NCI-H526 treated with DMSO at 0.1 percent for 48 hours (cell line): ENCODE measurements around the gene P2RY4.
"Not testable (repeated sequence)": the region's sequence is repeated elsewhere in the genome, so short reads cannot be mapped to it uniquely, and the experiment has no call there.

ENCODE experiments used
- DNase-seq: peaks from one replicate; lab custom pipeline; 2025; lab: John Stamatoyannopoulos, UW

P2RY4 gene

GRCh38 chrX:70243601-70244000 is 16.4 kb downstream of the P2RY4 start:
- DNase-seq = not testable (repeated sequence)

DNA sequence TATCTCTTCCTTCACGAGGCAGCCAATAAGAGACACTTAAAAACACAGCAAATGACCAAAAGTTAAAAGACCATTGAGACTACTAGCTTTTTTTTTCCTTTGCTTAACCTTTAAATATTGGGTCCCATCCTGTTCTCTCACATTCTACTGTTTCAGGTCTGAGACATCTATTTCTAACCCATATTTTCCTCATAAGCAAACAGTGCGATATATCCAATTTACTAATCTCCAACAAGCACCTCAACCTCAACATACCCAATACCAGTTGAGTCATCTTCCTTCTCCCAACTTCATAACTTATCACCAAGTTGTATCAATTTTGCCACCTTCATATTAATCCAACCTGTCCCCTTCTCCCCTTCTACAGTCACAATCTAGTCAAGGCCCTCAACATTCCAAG is 18.5 kb downstream of the P2RY4 start:
- no peak for DNase-seq

DNA sequence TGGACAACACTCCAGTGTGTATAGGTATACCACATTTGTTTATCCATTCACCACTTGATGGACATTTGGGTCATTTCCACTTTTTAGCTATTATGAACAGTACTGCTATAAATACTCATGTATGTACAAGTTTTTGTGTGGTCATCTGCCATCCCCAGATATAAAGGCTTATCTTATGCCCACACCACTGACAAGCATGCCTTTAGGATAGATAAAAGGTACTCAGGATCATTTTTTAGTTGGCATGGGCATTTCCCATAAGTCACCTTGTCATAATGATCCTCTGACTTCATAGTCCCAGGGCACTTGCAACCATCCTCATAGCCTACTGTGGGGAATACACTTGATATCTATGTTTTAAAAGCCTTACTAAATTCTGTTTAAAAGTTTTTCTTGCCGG is 19.3 kb downstream of the P2RY4 start:
- DNase-seq = no peak

DNA sequence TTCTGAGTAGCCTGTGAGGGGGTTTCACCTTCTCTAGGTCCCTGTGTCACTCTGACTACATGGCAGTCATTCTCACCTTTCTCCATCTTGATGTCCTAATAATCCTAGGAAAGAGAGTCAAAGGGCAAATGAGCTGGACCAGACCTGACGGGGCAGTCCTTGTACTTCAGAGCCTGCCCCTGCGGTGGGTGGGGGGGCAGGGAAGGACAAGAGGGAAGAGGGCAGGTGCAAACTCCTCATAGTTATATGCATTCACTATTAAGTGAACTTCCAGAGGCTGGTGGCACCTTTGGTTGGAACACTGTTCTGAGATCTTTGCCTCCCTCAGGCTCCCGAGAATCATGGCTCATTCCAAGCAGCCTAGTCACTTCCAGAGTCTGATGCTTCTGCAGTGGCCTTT is 25.6 kb downstream of the P2RY4 start, which contains the start of gene AWAT1:
AWAT1 (plus strand) TSS at position 301 of the 400 bp plus-strand sequence; CDS start at position 342, 41 bp downstream.
- DNase-seq = no peak

DNA sequence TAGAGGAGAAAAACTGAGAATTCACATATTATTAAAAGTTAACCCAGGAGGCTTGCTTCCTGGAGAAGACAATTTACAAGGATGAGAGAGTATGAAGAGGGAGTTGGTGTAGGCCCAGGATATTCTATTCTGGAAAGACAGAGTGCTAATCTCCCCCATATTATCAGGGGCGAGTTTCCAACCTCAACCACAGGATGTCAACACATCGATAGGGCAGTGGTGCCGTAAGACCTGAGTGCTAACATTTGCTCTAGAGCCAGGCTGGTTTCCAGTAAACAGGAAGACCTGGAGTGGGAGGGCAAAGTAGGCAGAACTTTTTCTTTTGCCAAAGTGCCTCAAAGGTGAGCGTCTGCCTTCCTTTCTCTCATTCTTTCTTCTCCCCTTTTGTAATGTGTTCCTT is 28.3 kb downstream of the P2RY4 start:
- DNase-seq = no peak

DNA sequence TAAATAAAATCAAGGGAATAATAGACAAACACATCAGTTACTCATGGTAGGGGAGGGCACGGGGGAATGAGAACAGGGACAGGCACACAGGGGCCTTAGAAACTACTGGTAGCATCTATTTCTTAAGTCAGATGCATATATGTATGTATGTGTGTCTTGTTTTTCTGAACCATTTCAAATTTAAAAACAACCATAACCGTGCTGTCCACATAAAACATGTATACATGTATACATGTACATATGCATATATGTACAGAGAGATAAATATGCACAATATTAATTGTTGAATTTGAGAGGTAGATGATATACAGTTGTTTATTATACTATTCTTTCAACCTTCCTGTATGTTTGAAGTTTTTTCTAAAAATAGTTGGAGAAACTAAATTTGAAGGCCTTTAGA is 33.3 kb downstream of the P2RY4 start:
- no peak for DNase-seq

- no peak for DNase-seq
Measured at GRCh38 chrX:70226048-70226447, 34.0 kb downstream of the P2RY4 start.

- DNase-seq = peak; percentile 2
Measured at GRCh38 chrX:70219938-70220764, 39.9 kb downstream of the P2RY4 start.

- not testable (repeated sequence) for DNase-seq
Measured at GRCh38 chrX:70209570-70209969, 50.4 kb downstream of the P2RY4 start.

DNA sequence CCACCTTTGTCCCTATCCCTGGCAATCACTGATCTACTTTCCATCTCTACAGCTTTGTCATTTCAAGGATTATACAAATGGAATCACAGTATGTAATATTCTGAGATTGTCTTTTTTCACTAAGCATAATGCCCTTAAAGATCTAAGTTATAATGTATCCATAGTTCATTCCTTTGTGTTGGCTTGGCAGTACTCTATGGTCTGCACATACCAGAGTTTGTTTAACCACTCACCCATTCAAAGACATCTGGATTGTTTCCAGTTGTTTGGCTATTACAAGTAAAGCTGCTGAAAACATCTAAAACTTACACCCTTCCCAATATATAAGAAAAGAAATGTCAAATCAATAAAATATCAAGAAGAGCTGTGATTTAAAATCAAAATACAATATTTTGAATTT is 51.5 kb downstream of the P2RY4 start:
- no peak for DNase-seq
